ENCODE results near the gene SHLD3.
"Not testable (repeated sequence)": the region's sequence is repeated elsewhere in the genome, so short reads cannot be mapped to it uniquely, and the experiment has no call there.

The SHLD3 gene

GRCh38 chr5:65676056-65676455, 51.2 kb downstream of the SHLD3 start:
- not testable (repeated sequence) for DNase-seq (ENCODE audit: low read depth in 2 of 2)
